ENCODE measurements around the gene PLCXD3. TPM values are rescaled to one million over a fixed set of nuclear protein-coding genes. Genes with fewer than 3 reads are reported as not detected.

PLCXD3 gene
- total and polyA plus RNA-seq, 2 of the 8 experiments (the other 6 are each of a cell fraction or from before 2014, with no cell fraction given), result 0.03 to 0.07 TPM

- H4K91ac ChIP-seq (replicated peaks; ENCODE audit: insufficient read length, low read length), result no peak overlapping the region
- peak; percentile 43 to 46 for TF ChIP-seq RAD21 (IDR thresholded peaks at IDR 0.05 in 1 of 2, conservative IDR thresholded peaks at IDR 0.05 in 1 of 2; ENCODE audit: low read depth in 2 of 2, low read length in 2 of 2)
- no peak for TF ChIP-seq YY1 (IDR thresholded peaks at IDR 0.05; ENCODE audit: low read depth, low read length)
- peak in 1 of 3 experiments; percentile 22; a peak in 2 of 4 replicates for TF ChIP-seq CTCF (IDR thresholded peaks at IDR 0.05; ENCODE audit: control extremely low read depth in 1 of 3, insufficient read depth in 1 of 3, low read depth in 1 of 3, low read length in 3 of 3)
- no peak overlapping the region for H2BK120ac ChIP-seq (replicated peaks; ENCODE audit: low read depth, low read length)
- H2AK5ac ChIP-seq (ENCODE audit: low read depth, low read length), result no peak overlapping the region
- H3K4me1 ChIP-seq (replicated peaks in 1 of 4; ENCODE audit: control insufficient read depth in 3 of 4, insufficient read depth in 4 of 4, low read length in 3 of 4), result no peaks in the 10 kb centered on the region
- no peaks in the 10 kb centered on the region for H3K79me2 ChIP-seq (ENCODE audit: control insufficient read depth in 1 of 2, insufficient read depth in 2 of 2, low read length in 2 of 2)
- DNase-seq (ENCODE audit: low read depth in 1 of 2, low spot score in 2 of 2) (no peak), FAIRE-seq (no peak)
- H3K27me3 ChIP-seq (replicated peaks in 1 of 4; ENCODE audit: control insufficient read depth in 3 of 4, extremely low read depth in 1 of 4, insufficient read depth in 3 of 4, low read length in 3 of 4), result no peaks in the 10 kb centered on the region
- H3K4ac ChIP-seq (replicated peaks; ENCODE audit: insufficient read length, low read depth, low read length), result no peak overlapping the region
- no peak overlapping the region for H3K4me3 ChIP-seq (ENCODE audit: extremely low read depth in 1 of 4, insufficient read depth in 2 of 4, low read depth in 3 of 4, low read length in 4 of 4)
- H3K36me3 ChIP-seq (ENCODE audit: control insufficient read depth in 2 of 4, insufficient read depth in 4 of 4, low read length in 3 of 4), result no peaks in the 10 kb centered on the region
- H4K8ac ChIP-seq (ENCODE audit: extremely low read depth, insufficient read depth, low read length), result no peak overlapping the region
- H3K23me2 ChIP-seq (ENCODE audit: low read depth, low read length), result no peaks in the 10 kb centered on the region
- H2BK5ac ChIP-seq (ENCODE audit: low read depth, low read length), result no peak overlapping the region
- H2BK15ac ChIP-seq (ENCODE audit: low read length), result no peak overlapping the region
- no peak overlapping the region for H2BK12ac ChIP-seq (ENCODE audit: low read depth, low read length)
- H4K20me1 ChIP-seq (replicated peaks in 1 of 2; ENCODE audit: control insufficient read depth in 1 of 2, insufficient read depth in 2 of 2, low read length in 2 of 2), result no peaks in the 10 kb centered on the region
- ChIA-PET CTCF (ENCODE audit: partially characterized antibody) (interaction anchor here (0.5 to 2.5 kb wide), 20 partner anchors 10 to 439 kb away, joined by 3 to 12 read pairs (median 4); no protein-coding TSS in a partner anchor), POLR2A (ENCODE audit: partially characterized antibody) (no interaction called here)
- no peak overlapping the region for H3K4me2 ChIP-seq (ENCODE audit: insufficient read depth in 1 of 2, low read depth in 2 of 2, low read length in 2 of 2)
- H2AFZ ChIP-seq (ENCODE audit: low read length), result no peak overlapping the region
- no peak overlapping the region for H3K14ac ChIP-seq (ENCODE audit: insufficient read length)
- H3K79me1 ChIP-seq (ENCODE audit: low read depth, low read length), result no peaks in the 10 kb centered on the region
- H3K56ac ChIP-seq (replicated peaks; ENCODE audit: insufficient read length, low read depth, low read length), result no peak overlapping the region
- WGBS, 2 experiments (ENCODE audit: extremely low coverage in 1 of 2, insufficient coverage in 1 of 2, insufficient read length in 1 of 2, insufficient replicate concordance in 2 of 2, low coverage in 1 of 2, low lambda C conversion rate in 2 of 2, missing lambda C conversion rate in 1 of 2), result 79% methylated on average over 1 of the region's 1 CpG; no CpG with 5 or more reads in 1 of the 2 experiments
- H2BK20ac ChIP-seq (ENCODE audit: low read length), result no peak overlapping the region
- no peak overlapping the region for H3K23ac ChIP-seq (ENCODE audit: insufficient read length)
- H3K18ac ChIP-seq (ENCODE audit: extremely low read depth, low read length), result no peak overlapping the region
- H4K5ac ChIP-seq (ENCODE audit: insufficient read length, low read depth, low read length), result no peak overlapping the region
- H3K9me3 ChIP-seq (ENCODE audit: insufficient read depth in 2 of 2, low read depth in 1 of 2, low read length in 1 of 2), result no peaks in the 10 kb centered on the region
- H3K9ac ChIP-seq (replicated peaks in 1 of 4; ENCODE audit: extremely low read depth in 1 of 4, low read depth in 3 of 4, low read length in 3 of 4), result no peak overlapping the region
- H3K27ac ChIP-seq (ENCODE audit: low read depth, low read length), result no peak overlapping the region
These were observed 162.8 kb downstream of the PLCXD3 start for GRCh38 chr5:41347569-41347968.
